ENCODE data around the gene CCDC150.

The CCDC150 gene

DNA sequence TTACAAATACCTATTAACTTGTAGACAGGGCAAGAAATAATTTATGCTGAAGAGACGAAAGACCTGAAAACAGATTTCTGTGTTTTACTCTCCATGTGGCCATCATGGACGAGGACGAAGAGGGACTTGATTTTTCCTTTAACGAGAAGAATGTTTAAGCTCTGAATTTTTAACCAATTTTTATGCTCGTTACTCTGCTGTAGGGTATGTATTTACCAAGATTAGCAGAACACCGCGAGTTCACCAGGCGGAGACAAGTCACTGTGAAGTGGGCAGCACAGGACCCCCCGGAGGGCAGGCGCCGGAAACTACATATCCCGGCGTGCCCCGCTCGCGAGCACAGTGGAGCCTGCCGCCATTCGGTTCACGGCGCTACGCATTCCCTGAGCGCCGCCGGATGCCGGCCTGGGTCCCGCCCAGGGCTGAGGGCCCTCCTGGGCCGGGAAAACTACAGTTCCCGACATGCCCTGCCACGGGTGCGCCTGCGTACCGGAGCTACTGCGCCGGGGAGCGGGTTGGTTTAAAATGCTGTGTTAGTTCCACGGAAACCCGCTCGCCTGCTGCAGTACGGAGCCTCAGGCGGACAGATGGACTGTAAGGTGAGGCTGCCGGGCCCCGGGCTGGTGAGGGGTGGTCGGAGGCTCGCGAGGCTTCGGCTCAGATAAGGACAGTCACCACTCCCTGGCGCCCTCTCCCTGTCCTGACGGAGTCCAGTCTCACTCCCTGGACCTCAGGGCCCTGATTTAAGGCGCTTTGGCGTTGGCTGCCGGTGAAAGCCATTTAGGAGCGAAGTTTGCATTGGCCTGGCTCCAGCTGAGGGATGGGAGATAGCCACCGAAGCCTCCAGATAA, at the start of gene CCDC150:
Gene CCDC150 (plus strand): TSS at position 536 of the 851 bp plus-strand sequence. CDS start 52 bp downstream, at position 588.
- peak; percentile 95 for DNase-seq (ENCODE audit: low read depth)

GRCh38 chr2:196590286-196590685, 49.2 kb upstream of the CCDC150 start:
- DNase-seq (ENCODE audit: low read depth), result peak; percentile 73

- DNase-seq (ENCODE audit: low read depth), result no peak
Measured at GRCh38 chr2:196591004-196591403, 48.5 kb upstream of the CCDC150 start.

- DNase-seq (ENCODE audit: low read depth), result peak; percentile 28
Measured at GRCh38 chr2:196591621-196592022, 47.9 kb upstream of the CCDC150 start.

DNA sequence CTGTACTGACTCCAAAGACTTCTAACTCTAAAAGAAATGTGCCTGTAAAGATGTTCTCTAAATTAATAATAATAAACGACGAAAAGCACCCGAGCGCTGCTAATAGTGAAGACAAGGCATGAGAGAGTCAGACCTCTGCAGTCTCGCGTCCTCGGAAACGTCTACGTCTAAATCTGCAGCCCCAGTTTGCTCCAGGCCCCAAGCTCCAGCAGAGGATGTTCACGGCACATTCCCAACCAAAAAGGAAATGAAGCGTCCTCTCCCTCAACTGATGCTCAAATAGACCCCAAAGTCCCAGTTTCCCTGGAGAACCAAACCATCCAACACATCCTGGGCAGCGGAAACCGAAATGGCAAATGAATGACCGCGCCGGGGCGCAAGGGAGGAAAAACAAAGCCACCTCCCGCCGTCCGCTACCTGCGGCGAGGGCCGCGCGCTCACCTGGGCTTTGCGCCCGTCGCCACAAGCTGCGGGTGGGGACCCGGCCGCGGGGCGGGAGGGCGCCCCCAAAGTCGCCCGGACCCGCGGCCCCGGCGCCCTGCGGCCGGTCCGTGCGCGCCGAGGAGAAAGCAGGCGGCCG, 47.1 kb upstream of the CCDC150 start:
- peak; percentile 73 for DNase-seq (ENCODE audit: low read depth)

GRCh38 chr2:196592911-196593881, 46.3 kb upstream of the CCDC150 start, which contains the start of gene HECW2:
HECW2 (minus strand) TSS chr2:196593554.
- peak; percentile 74 for DNase-seq (ENCODE audit: low read depth)

- DNase-seq (ENCODE audit: low read depth), result no peak
Measured at GRCh38 chr2:196594158-196594557, 45.4 kb upstream of the CCDC150 start.

DNA sequence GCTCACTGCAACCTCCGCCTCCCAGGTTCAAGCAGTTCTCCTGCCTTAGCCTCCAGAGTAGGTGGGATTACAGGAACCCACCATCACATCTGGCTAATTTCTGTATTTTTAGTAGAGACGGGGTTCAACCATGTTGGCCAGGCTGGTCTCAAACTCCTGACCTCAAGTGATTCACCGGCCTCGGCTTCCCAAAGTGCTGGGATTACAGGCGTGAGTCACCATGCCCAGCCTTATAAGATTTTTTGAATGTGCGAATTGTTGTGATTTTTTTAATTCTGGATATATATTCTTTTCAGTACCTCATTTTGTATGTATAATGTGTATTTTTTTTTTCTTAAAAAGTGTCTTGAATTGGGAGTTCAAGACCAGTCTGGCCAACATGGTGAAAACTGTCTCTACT, 42.0 kb upstream of the CCDC150 start:
- DNase-seq (ENCODE audit: low read depth), result peak; percentile 63

GRCh38 chr2:196598412-196598811, 41.1 kb upstream of the CCDC150 start:
- peak; percentile 35 for DNase-seq (ENCODE audit: low read depth)

DNA sequence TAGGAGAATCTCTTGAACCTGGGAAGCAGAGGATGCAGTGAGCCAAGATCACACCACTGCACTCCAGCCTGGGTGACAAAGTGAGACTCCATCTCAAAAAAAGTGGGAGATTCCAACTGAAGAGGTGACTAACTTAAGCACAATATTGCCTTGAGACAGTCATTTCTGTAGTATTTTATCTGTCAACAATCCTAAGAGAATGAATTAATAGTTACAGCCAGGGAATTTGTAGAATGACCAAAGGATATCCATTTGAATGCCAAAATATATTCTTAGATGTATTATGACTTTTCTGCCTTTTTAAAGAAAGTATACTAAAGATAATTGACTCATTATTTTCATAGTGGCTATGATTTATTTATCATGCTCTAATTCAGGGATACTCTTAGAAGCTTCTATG, 40.7 kb upstream of the CCDC150 start:
- peak; percentile 90 for DNase-seq (ENCODE audit: low read depth)

GRCh38 chr2:196601430-196602306, 37.8 kb upstream of the CCDC150 start:
- peak; percentile 100 for DNase-seq (ENCODE audit: low read depth)

DNA sequence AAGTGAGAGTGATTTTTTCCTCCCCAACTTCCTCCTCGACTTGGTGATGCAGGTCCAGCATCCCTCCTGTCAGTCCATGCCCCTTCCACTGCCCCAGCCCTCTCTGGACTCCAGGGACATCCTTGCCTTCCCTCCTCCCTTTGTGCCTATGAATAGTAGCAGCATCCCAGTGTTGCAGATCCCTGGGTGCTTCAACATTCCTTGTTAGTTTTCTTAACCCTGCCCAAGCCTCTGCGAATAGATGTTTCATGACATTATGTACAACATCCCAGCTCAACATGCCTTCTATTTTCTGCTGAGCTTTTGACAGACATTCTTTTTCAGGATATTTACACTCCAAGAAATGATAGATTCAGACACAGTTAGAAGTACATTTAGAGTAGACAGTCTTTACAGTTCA, 35.3 kb upstream of the CCDC150 start:
- DNase-seq (ENCODE audit: low read depth), result peak; percentile 61

DNA sequence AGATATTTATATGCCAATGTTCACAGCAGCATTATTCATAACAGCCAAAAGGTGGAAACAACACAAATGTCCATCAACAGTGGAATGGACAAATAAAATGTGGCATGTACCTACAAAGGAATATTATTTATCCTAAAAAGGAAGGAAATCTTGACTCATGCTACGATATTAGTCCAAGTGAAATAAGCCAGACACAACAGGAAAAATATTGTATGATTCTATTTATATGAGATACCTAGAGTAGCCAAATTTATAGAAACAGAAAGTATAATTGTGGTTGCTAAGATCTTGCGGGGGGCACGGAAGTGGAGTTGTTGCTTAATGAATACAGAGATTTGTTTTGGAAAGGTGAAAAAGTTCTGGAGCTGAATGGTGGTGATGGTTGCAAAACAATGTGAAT, 33.0 kb upstream of the CCDC150 start:
- no peak for DNase-seq (ENCODE audit: low read depth)

GRCh38 chr2:196607073-196607472, 32.4 kb upstream of the CCDC150 start:
- peak; percentile 63 for DNase-seq (ENCODE audit: low read depth)

DNA sequence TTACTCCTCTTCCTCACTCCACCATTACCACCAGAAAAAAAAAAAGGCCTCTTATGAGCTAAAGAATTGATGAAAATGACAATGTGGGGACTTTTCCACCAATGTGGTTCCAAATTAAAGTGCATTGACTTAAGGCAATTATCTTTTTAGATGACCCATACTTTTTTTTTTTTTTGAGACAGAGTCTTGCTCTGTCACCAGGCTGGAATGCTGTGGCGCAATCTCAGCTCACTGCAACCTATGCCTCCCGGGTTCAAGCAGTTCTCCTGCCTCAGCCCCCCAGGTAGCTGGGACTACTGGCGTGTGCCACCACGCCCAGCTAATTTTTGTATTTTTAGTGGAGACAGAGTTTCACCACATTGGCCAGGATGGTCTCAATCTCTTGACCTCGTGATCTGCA, 31.6 kb upstream of the CCDC150 start:
- peak; percentile 86 for DNase-seq (ENCODE audit: low read depth)

DNA sequence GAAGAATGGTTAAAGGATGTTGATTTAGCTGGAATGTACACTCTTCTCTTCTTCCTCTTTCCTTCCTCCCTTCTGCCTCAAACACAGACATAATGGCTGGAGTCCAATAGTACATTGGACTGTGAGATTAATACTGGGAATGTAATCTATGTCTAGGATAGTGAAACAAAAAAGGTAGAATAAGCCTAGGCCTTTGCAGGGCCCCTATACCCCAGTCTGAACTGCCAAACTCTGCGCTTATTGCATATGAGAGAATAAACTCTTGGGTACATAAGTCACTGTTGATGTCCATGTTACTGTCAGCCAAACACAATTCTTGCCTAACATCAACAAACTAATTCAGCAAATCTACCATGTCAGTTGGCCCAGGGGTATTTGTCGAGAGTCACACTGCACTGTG, 29.7 kb upstream of the CCDC150 start:
- DNase-seq (ENCODE audit: low read depth), result no peak

DNA sequence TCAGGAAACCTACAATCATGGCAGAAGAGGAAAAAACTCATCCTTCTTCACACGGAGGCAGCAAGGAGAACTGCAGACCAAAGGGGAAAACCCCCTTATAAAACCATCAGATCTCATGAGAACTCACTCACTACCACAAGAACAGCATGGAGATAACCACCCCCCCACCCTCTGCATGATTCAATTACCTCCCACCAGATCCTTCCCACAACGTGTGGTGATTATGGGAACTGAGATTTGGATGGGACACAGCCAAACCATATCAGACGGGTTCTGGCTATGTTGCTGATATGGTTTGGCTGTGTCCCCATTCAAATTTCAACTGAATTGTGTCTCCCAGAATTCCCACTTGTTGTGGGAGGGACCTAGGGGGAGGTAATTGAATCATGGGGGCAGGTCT, 28.7 kb upstream of the CCDC150 start:
- DNase-seq (ENCODE audit: low read depth), result no peak

- DNase-seq (ENCODE audit: low read depth), result no peak
Measured at GRCh38 chr2:196613302-196613701, 26.2 kb upstream of the CCDC150 start.

DNA sequence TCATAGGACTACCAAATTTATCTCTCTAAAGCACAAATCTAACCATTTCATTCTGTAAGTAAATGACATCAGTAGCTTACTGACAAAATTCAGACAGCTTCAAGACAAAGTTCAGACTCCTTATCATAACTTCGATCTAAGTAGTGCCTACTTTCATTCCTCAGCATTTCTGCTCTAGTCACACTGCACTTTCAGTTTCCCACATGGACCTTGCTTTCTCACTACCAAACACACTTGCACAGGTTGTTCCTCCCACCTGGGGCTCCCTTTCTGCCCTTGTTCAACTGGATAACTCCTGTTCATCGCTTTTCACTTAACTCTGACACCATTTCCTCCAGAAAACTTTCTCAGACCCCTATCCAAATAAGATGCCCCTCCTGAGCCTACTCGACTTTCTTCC, 22.1 kb upstream of the CCDC150 start:
- peak; percentile 29 for DNase-seq (ENCODE audit: low read depth)

DNA sequence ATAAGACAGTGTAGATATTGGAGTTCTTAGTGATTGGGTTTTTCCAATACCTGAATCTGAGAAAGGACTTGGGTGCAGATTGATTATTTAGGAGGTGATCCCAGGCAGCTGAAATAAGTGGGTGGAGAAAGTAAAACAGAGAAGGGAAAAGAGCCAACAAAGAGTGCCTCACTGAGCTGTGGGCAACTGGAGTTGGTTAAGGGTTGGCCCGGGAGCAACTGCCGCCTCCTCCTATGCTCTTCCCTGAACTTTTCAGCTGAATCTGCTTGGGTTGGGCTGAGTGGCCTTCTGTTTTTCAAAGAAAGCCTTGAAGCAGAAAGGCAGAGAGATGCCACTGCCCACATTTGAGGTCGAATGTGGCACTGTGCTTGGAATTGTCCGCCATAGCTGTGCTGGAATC, 20.9 kb upstream of the CCDC150 start:
- no peak for DNase-seq (ENCODE audit: low read depth)

DNA sequence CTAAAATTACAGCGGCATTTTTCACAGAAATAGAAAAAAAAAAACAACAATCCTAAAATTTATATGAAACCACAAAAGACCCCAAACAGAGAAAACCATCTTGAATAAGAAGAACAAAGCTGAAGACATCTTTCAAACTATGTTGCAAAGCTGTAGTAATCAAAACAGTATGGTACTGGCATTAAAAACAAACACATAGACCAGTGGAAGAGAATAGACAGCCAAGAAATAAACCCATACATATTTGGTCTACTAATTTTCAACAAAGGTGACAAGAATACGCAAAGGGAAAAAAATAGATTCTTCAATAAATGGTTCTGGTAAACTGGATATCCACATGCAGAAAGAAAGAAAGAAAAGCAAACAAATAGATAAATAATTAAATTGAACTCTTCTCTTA, 9.0 kb upstream of the CCDC150 start:
- DNase-seq (ENCODE audit: low read depth), result no peak
